ENCODE results near the gene PDGFRB. TPM values are rescaled to one million over a fixed set of nuclear protein-coding genes. Genes with fewer than 3 reads are reported as not detected.

PDGFRB gene
- polyA plus RNA-seq, 2 of the 4 experiments (the other 2 are of a cell fraction), result 0.22 TPM

- Histone ChIP-seq H3K4me2 (no peak overlapping the region), H3K4me1 (no peaks in the 10 kb centered on the region), H3K27ac (no peak overlapping the region), H3K9me3 (no peaks in the 10 kb centered on the region), H3K4me3 (no peak overlapping the region)
- FAIRE-seq, result no peak
- ChIA-PET POLR2A (no interaction called here), CTCF (interaction anchor here (1.0 to 5.8 kb wide), 5 partner anchors 10 to 178 kb away, joined by 3 to 27 read pairs (median 5); no protein-coding TSS in a partner anchor)
- TF ChIP-seq RCOR1 (IDR thresholded peaks at IDR 0.05; ENCODE audit: low read depth, low read length) (no peak), HEYL (CRISPR knock-in tag; IDR thresholded peaks at IDR 0.05) (no peak), ZSCAN20 (CRISPR knock-in tag; IDR thresholded peaks at IDR 0.05) (no peak), ESRRA (IDR thresholded peaks at IDR 0.05; ENCODE audit: borderline replicate concordance, low read length) (no peak), MAFK (IDR thresholded peaks at IDR 0.05; ENCODE audit: partially characterized antibody) (no peak), MYC (IDR thresholded peaks at IDR 0.05; ENCODE audit: borderline replicate concordance, low read length) (no peak), JUN (IDR thresholded peaks at IDR 0.05) (no peak), REST (IDR thresholded peaks at IDR 0.05) (no peak), BHLHE40 (IDR thresholded peaks at IDR 0.05; ENCODE audit: low read depth, low read length) (no peak), GATA3 (IDR thresholded peaks at IDR 0.05; ENCODE audit: borderline replicate concordance) (no peak)
- no peak for DNase-seq (ENCODE audit: low read depth in 1 of 2, low spot score in 1 of 2)
- 60% methylated on average over 4 of the region's 4 CpGs for WGBS (ENCODE audit: missing lambda C conversion rate)
- ATAC-seq, result no peak
Observed at GRCh38 chr5:150172556-150172955, 16.9 kb upstream of the PDGFRB start.

GRCh38 chr5:150172145-150172544, 16.5 kb upstream of the PDGFRB start:
- no peak for ATAC-seq
- POLR2A ChIA-PET, result no interaction called here
- CTCF ChIA-PET, result interaction anchor here (1.0 to 5.8 kb wide), 7 partner anchors 10 to 179 kb away, joined by 3 to 27 read pairs (median 4); no protein-coding TSS in a partner anchor
- 69% methylated on average over 1 of the region's 1 CpG for WGBS (ENCODE audit: missing lambda C conversion rate)
- no peak for DNase-seq (ENCODE audit: low read depth in 1 of 2, low spot score in 1 of 2)
- Histone ChIP-seq H3K4me1 (no peaks in the 10 kb centered on the region), H3K27ac (no peak overlapping the region), H3K4me2 (no peak overlapping the region), H3K9me3 (no peaks in the 10 kb centered on the region), H3K4me3 (no peak overlapping the region)
- TF ChIP-seq TP53 (CRISPR knock-in tag; IDR thresholded peaks at IDR 0.05), result no peak
- TF ChIP-seq E2F6 (IDR thresholded peaks at IDR 0.05; ENCODE audit: borderline replicate concordance, low read depth), result no peak
- TF ChIP-seq TFCP2L1 (CRISPR knock-in tag; IDR thresholded peaks at IDR 0.05), result no peak
- TF ChIP-seq HOXB13 (CRISPR knock-in tag; IDR thresholded peaks at IDR 0.05; ENCODE audit: low read depth), result no peak
- no peak for TF ChIP-seq RCOR1 (IDR thresholded peaks at IDR 0.05; ENCODE audit: low read depth, low read length)
- no peak for TF ChIP-seq PBX3 (IDR thresholded peaks at IDR 0.05)
- no peak for TF ChIP-seq USF2 (IDR thresholded peaks at IDR 0.05)
- TF ChIP-seq HMGXB4 (CRISPR knock-in tag; IDR thresholded peaks at IDR 0.05; ENCODE audit: borderline replicate concordance), result no peak
- TF ChIP-seq JUN (IDR thresholded peaks at IDR 0.05), result no peak
- no peak for TF ChIP-seq HEYL (CRISPR knock-in tag; IDR thresholded peaks at IDR 0.05)
- TF ChIP-seq MAFK (IDR thresholded peaks at IDR 0.05; ENCODE audit: partially characterized antibody), result no peak
- TF ChIP-seq EHF (CRISPR knock-in tag; IDR thresholded peaks at IDR 0.05), result no peak
- TF ChIP-seq PHF8 (IDR thresholded peaks at IDR 0.05; ENCODE audit: borderline replicate concordance, low read depth), result no peak
- no peak for FAIRE-seq

Measured in A549 (cell line).